ENCODE measurements around the gene SLF1. TPM values are rescaled to one million over a fixed set of nuclear protein-coding genes. Genes with fewer than 3 reads are reported as not detected.
A peak's percentile ranks its signal among the peaks of the same experiment; 100 is the strongest.
"Not testable (repeated sequence)": the region's sequence is repeated elsewhere in the genome, so short reads cannot be mapped to it uniquely, and the experiment has no call there.

Gene SLF1
- total RNA-seq = 2.7 and 6.3 TPM in 2 replicates

GRCh38 chr5:94618493-94619328 is at the start of gene SLF1, which contains the start of gene KIAA0825:
Gene SLF1 (plus strand): TSS chr5:94618669. CDS start chr5:94628811, 10,142 bp downstream.
Gene KIAA0825 (minus strand): TSS chr5:94618604. CDS start chr5:94537126, 81,478 bp downstream.
- peak; percentile 69 for DNase-seq (ENCODE audit: low read depth)
- no peaks in the 10 kb centered on the region for H3K36me3 ChIP-seq (ENCODE audit: control insufficient read depth, insufficient read depth, low read length)
- H3K27me3 ChIP-seq (ENCODE audit: control insufficient read depth, insufficient read depth, low read length) = no peaks in the 10 kb centered on the region
- H3K4me3 ChIP-seq (ENCODE audit: low read depth, low read length) = peak within 1 kb of the TSS; percentile 78
- no peak for TF ChIP-seq CTCF (IDR thresholded peaks at IDR 0.05; ENCODE audit: insufficient read depth, low read length, poor library complexity, severe bottlenecking)

GRCh38 chr5:94571415-94571814 is 47.1 kb upstream of the SLF1 start:
- DNase-seq (ENCODE audit: low read depth) = no peak
- no peak for TF ChIP-seq CTCF (IDR thresholded peaks at IDR 0.05; ENCODE audit: insufficient read depth, low read length, poor library complexity, severe bottlenecking)

GRCh38 chr5:94573349-94573748 is 45.1 kb upstream of the SLF1 start:
- DNase-seq (ENCODE audit: low read depth); H3K36me3 ChIP-seq (ENCODE audit: control insufficient read depth, insufficient read depth, low read length); H3K27me3 ChIP-seq (ENCODE audit: control insufficient read depth, insufficient read depth, low read length); H3K4me3 ChIP-seq (ENCODE audit: low read depth, low read length): not testable (repeated sequence)

More at GRCh38 chr5:94571415-94571814, 47.1 kb upstream of the SLF1 start:
- no peak overlapping the region for H3K4me3 ChIP-seq (ENCODE audit: low read depth, low read length)
- no peaks in the 10 kb centered on the region for H3K27me3 ChIP-seq (ENCODE audit: control insufficient read depth, insufficient read depth, low read length)
- H3K36me3 ChIP-seq (ENCODE audit: control insufficient read depth, insufficient read depth, low read length) = no peaks in the 10 kb centered on the region

GRCh38 chr5:94575196-94575595 is 43.3 kb upstream of the SLF1 start:
- no peaks in the 10 kb centered on the region for H3K27me3 ChIP-seq (ENCODE audit: control insufficient read depth, insufficient read depth, low read length)
- H3K4me3 ChIP-seq (ENCODE audit: low read depth, low read length) = no peak overlapping the region
- no peak for TF ChIP-seq CTCF (IDR thresholded peaks at IDR 0.05; ENCODE audit: insufficient read depth, low read length, poor library complexity, severe bottlenecking)
- H3K36me3 ChIP-seq (ENCODE audit: control insufficient read depth, insufficient read depth, low read length) = no peaks in the 10 kb centered on the region
- no peak for DNase-seq (ENCODE audit: low read depth)

- H3K36me3 ChIP-seq (ENCODE audit: control insufficient read depth, insufficient read depth, low read length) = no peaks in the 10 kb centered on the region
- DNase-seq (ENCODE audit: low read depth) = no peak
- TF ChIP-seq CTCF (IDR thresholded peaks at IDR 0.05; ENCODE audit: insufficient read depth, low read length, poor library complexity, severe bottlenecking) = no peak
- no peak overlapping the region for H3K4me3 ChIP-seq (ENCODE audit: low read depth, low read length)
- H3K27me3 ChIP-seq (ENCODE audit: control insufficient read depth, insufficient read depth, low read length) = no peaks in the 10 kb centered on the region
These were observed 40.8 kb upstream of the SLF1 start for GRCh38 chr5:94577466-94578245.

GRCh38 chr5:94595281-94595840 is 23.1 kb upstream of the SLF1 start:
- TF ChIP-seq CTCF (IDR thresholded peaks at IDR 0.05; ENCODE audit: insufficient read depth, low read length, poor library complexity, severe bottlenecking) = no peak
- DNase-seq (ENCODE audit: low read depth) = no peak
- Histone ChIP-seq H3K4me3 (ENCODE audit: low read depth, low read length) (no peak overlapping the region), H3K36me3 (ENCODE audit: control insufficient read depth, insufficient read depth, low read length) (no peaks in the 10 kb centered on the region), H3K27me3 (ENCODE audit: control insufficient read depth, insufficient read depth, low read length) (no peaks in the 10 kb centered on the region)

Data from kidney epithelial cell (primary cell).